Measurements from ENCODE around the gene ZDHHC4.

- TF ChIP-seq POLR2A (IDR thresholded peaks at IDR 0.05), result no peak
- TF ChIP-seq CTCF (IDR thresholded peaks at IDR 0.05), result no peak
- TF ChIP-seq EP300 (IDR thresholded peaks at IDR 0.05), result no peak
Measured at GRCh38 chr7:6565655-6566054, 11.6 kb upstream of the ZDHHC4 start.
